Smooth muscle cell (in vitro differentiated cells): ENCODE measurements around the gene RPP38. TPM values are rescaled to one million over a fixed set of nuclear protein-coding genes. Genes with fewer than 3 reads are reported as not detected.

ENCODE experiments used
- DNase-seq: peaks from one replicate; lab custom pipeline; 2025; ENCODE audit not compliant: unreplicated experiment; lab: John Stamatoyannopoulos, UW
- H2AFZ ChIP-seq: fragments of 200-600 bp; sonication (generic); 2 replicates; pipeline ENCODE4 v1.6.0; 2016; ENCODE audit warnings: antibody characterized with exemption, low read depth, mild to moderate bottlenecking
- H3F3A ChIP-seq: fragments of 200-600 bp; sonication (generic); 2 replicates; pipeline ENCODE4 v1.6.0; 2017; ENCODE audit warnings: antibody characterized with exemption, low read depth
- H3K27ac ChIP-seq: fragments of 200-600 bp; sonication (generic); 2 replicates; pipeline ENCODE4 v1.5.1; 2016; ENCODE audit warnings: low read depth, mild to moderate bottlenecking
- H3K27me3 ChIP-seq: fragments of 200-600 bp; sonication (generic); 2 replicates; pipeline ENCODE4 v1.6.1; 2016; ENCODE audit warnings: low read depth, mild to moderate bottlenecking
- H3K36me3 ChIP-seq: fragments of 200-600 bp; sonication (generic); 2 replicates; pipeline ENCODE4 v1.5.1; 2016; ENCODE audit warnings: low read depth
- H3K4me1 ChIP-seq: fragments of 200-600 bp; sonication (generic); 2 replicates; pipeline ENCODE4 v1.5.1; 2016; ENCODE audit warnings: low read depth
- H3K4me2 ChIP-seq: fragments of 200-600 bp; sonication (generic); 2 replicates; pipeline ENCODE4 v1.6.0; 2016; ENCODE audit warnings: mild to moderate bottlenecking
- H3K4me3 ChIP-seq: fragments of 200-600 bp; sonication (generic); 2 replicates; pipeline ENCODE4 v1.5.1; 2016; ENCODE audit warnings: mild to moderate bottlenecking
- H3K79me2 ChIP-seq: fragments of 200-600 bp; sonication (generic); 2 replicates; pipeline ENCODE4 v1.6.0; 2016; ENCODE audit warnings: low read depth, mild to moderate bottlenecking
- H3K9ac ChIP-seq: fragments of 200-600 bp; sonication (generic); 2 replicates; pipeline ENCODE4 v1.6.0; 2016; ENCODE audit warnings: low read depth
- H3K9me3 ChIP-seq: fragments of 200-600 bp; sonication (generic); replicated peaks from 2 replicates; pipeline ENCODE4 v1.5.1; 2016; ENCODE audit warnings: low read depth
- H4K20me1 ChIP-seq: fragments of 200-600 bp; sonication (generic); 2 replicates; pipeline ENCODE4 v1.6.0; 2016; ENCODE audit warnings: low read depth
- WGBS: methylation state at CpG from one replicate; pipeline ENCODE4 v1.1.7; 2016; ENCODE audit warnings: low lambda C conversion rate; 5-methylcytosine and 5-hydroxymethylcytosine counted together
- polyA plus RNA-seq: library from polyadenylated mRNA; unstranded; fragments of >200 nt; fragmentation: Nextera tagmentation; extraction: Ambion mirVana; gene quantifications from 2 replicates; pipeline ENCODE4 v1.2.1, GENCODE V29; 2016
- total RNA-seq: library from RNA; depleted of rRNA; stranded (reverse); fragments of >200 nt; gene quantifications from 2 replicates; pipeline ENCODE4 v1.2.3, GENCODE V29; 2014
- TF ChIP-seq, protein P1 (sequence below): fragments of 200-600 bp; sonication (generic); IDR thresholded peaks from 2 replicates; pipeline ENCODE4 v1.5.1; 2017; ENCODE audit warnings: borderline replicate concordance, mild to moderate bottlenecking, antibody characterized with exemption; ENCODE audit not compliant: insufficient read depth, poor library complexity, severe bottlenecking

RPP38 gene
- total and polyA plus RNA-seq, 2 experiments from 2014 or later: 12.3 to 23.2 TPM

DNA sequence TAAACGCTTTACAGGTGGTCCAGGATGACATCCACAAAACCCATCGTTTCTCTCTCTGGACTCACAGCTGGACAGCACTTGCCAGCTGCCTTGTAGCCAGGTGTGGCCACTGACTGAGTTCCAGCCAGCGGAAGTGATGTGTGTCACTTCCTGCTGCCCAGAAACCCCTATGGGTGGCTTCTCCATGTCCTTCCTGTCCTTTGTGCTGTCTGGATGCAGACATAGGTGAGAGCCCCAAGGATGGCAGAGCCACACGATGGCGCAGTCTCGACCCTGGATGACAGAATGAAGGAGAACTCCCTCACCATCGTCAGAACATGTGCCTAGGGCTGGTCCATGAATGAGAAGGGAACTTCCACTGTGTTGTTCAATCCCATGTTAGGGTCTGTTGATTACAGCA, 49.2 kb downstream of the RPP38 start:
- Histone ChIP-seq H2AFZ (no peak overlapping the region), H3K9me3 (no peaks in the 10 kb centered on the region), H4K20me1 (peaks cover 44% of the 10 kb centered on the region), H3K4me1 (peaks cover under 1% of the 10 kb centered on the region), H3K79me2 (peaks cover 14% of the 10 kb centered on the region), H3F3A (no peaks in the 10 kb centered on the region), H3K4me3 (no peak overlapping the region), H3K27me3 (no peaks in the 10 kb centered on the region), H3K27ac (no peak overlapping the region), H3K36me3 (no peaks in the 10 kb centered on the region), H3K4me2 (no peak overlapping the region), H3K9ac (no peak overlapping the region)
- WGBS: 95% methylated on average over 7 of the region's 7 CpGs
- TF ChIP-seq, protein P1, sequence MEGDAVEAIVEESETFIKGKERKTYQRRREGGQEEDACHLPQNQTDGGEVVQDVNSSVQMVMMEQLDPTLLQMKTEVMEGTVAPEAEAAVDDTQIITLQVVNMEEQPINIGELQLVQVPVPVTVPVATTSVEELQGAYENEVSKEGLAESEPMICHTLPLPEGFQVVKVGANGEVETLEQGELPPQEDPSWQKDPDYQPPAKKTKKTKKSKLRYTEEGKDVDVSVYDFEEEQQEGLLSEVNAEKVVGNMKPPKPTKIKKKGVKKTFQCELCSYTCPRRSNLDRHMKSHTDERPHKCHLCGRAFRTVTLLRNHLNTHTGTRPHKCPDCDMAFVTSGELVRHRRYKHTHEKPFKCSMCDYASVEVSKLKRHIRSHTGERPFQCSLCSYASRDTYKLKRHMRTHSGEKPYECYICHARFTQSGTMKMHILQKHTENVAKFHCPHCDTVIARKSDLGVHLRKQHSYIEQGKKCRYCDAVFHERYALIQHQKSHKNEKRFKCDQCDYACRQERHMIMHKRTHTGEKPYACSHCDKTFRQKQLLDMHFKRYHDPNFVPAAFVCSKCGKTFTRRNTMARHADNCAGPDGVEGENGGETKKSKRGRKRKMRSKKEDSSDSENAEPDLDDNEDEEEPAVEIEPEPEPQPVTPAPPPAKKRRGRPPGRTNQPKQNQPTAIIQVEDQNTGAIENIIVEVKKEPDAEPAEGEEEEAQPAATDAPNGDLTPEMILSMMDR: no peak
- no peak for DNase-seq

DNA sequence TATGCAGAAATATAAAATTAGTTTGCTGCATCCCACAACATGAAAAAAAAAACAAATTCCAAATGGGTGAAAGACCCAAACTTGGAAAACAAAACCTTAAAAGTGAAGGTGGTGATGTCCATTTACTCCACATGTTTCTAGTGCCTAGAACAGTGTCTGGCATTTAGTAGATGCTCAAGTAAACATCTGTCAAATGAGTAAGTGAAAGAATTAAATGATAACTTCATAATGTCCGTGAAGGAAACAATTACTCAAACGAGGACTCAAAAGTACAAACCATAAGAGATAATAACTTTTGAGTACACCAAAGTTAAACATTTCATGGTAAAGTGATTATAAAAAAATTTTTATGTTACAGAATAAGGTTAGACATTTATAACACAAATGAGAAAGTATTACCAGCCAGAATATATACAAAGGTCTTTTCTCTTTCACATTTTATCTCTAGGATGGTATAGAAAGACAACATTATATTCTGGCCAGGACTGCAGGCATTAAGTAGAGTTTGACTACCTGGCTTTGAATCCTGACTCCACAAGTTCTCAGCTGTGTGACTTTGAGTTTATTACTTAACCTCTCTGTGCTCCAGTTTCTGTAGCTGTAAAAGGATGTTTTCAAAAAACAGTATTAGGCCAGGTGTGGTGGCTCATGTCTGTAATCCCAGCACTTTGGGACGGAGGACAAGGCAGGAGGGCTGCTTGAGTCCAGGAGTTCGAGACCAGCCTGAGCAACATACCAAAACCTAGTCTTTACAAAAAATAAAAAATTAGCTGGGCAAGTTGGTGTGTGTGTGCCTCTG, 50.6 kb downstream of the RPP38 start:
- no peak overlapping the region for H3K4me3 ChIP-seq
- no peak for DNase-seq
- H3F3A ChIP-seq: no peaks in the 10 kb centered on the region
- no peak overlapping the region for H3K4me2 ChIP-seq
- H3K4me1 ChIP-seq: no peaks in the 10 kb centered on the region
- H3K9ac ChIP-seq: no peak overlapping the region
- no peak overlapping the region for H2AFZ ChIP-seq
- no peaks in the 10 kb centered on the region for H3K9me3 ChIP-seq
- no peaks in the 10 kb centered on the region for H3K36me3 ChIP-seq
- H4K20me1 ChIP-seq: peaks cover 30% of the 10 kb centered on the region
- 87% methylated on average over 4 of the region's 4 CpGs for WGBS
- TF ChIP-seq, protein P1: no peak
- H3K79me2 ChIP-seq: peaks cover 14% of the 10 kb centered on the region
- H3K27ac ChIP-seq: no peak overlapping the region
- H3K27me3 ChIP-seq: no peaks in the 10 kb centered on the region

DNA sequence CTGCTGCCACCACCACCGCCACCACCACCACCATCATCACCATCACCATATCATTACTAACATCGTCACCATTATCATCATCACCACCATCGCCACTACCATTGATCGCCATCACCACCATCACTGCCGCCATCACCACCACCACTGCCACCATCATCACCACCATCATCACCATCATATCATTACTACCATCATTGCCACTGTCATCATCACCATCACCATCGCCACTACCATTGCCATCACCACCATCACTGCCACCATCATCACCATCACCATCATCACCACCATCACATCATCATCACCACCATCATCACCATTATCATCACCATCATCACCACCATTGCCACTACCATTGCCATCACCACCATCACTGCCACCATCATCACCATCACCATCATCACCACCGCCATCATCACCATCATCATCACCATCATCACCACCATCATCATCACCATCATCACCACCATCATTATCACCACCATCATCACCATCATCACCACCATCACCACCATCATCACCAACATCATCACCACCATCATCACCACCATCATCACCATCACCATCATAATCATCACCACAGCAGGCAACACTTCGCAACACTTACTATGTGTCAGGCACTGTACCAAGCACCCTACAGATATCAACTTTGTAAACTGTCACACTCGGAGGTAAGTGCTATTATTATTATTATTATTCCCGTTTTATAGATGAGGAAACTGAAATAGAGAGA, 52.1 kb downstream of the RPP38 start:
- Histone ChIP-seq H3K4me3 (no peak overlapping the region), H4K20me1 (peaks cover 31% of the 10 kb centered on the region), H3K4me1 (no peaks in the 10 kb centered on the region), H3K9ac (no peak overlapping the region), H3K36me3 (no peaks in the 10 kb centered on the region), H2AFZ (no peak overlapping the region), H3K27me3 (no peaks in the 10 kb centered on the region), H3F3A (no peaks in the 10 kb centered on the region), H3K4me2 (no peak overlapping the region), H3K79me2 (peaks cover 3% of the 10 kb centered on the region), H3K27ac (no peak overlapping the region), H3K9me3 (no peaks in the 10 kb centered on the region)
- DNase-seq: no peak
- WGBS: 88% methylated on average over 10 of the region's 10 CpGs
- TF ChIP-seq, protein P1: no peak
